ENCODE data around the gene AASDH. TPM values are rescaled to one million over a fixed set of nuclear protein-coding genes. Genes with fewer than 3 reads are reported as not detected.
A peak's percentile ranks its signal among the peaks of the same experiment; 100 is the strongest.

AASDH gene
- total RNA-seq, 6 experiments from 2014 or later, result 6.7 to 10.1 (median 8.4) TPM

DNA sequence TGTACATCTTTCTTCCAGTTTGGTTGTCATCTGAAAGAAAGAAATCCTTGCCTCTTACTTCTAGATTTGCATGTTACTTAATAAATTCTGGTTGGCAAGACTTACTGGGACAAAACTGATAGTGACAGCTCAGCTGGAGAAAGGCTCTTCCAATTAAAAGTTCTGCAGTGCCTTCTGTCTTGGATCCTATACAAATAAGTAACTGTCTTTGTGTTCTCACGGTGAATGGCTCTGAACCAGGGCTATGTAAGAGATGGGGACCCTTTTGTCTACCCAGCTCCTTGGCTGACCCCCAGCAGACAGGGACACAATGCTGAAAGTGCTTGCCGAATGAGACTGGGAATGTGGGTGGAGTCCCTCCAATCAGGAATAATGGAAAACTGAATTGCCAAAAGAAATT lies 89.5 kb downstream of the AASDH start:
- DNase-seq, result no peak
- Mint-ChIP-seq H3K27ac (no peak overlapping the region), H3K4me3 (no peak overlapping the region), H3K36me3 (ENCODE audit: low read depth) (no peaks in the 10 kb centered on the region), H3K27me3 (ENCODE audit: insufficient read depth) (peaks cover 10% of the 10 kb centered on the region), H3K4me1 (ENCODE audit: low read depth) (peaks cover 16% of the 10 kb centered on the region), H3K9me3 (no peaks in the 10 kb centered on the region)
- TF ChIP-seq, protein P1, sequence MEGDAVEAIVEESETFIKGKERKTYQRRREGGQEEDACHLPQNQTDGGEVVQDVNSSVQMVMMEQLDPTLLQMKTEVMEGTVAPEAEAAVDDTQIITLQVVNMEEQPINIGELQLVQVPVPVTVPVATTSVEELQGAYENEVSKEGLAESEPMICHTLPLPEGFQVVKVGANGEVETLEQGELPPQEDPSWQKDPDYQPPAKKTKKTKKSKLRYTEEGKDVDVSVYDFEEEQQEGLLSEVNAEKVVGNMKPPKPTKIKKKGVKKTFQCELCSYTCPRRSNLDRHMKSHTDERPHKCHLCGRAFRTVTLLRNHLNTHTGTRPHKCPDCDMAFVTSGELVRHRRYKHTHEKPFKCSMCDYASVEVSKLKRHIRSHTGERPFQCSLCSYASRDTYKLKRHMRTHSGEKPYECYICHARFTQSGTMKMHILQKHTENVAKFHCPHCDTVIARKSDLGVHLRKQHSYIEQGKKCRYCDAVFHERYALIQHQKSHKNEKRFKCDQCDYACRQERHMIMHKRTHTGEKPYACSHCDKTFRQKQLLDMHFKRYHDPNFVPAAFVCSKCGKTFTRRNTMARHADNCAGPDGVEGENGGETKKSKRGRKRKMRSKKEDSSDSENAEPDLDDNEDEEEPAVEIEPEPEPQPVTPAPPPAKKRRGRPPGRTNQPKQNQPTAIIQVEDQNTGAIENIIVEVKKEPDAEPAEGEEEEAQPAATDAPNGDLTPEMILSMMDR (IDR thresholded peaks at IDR 0.05), result no peak

DNA sequence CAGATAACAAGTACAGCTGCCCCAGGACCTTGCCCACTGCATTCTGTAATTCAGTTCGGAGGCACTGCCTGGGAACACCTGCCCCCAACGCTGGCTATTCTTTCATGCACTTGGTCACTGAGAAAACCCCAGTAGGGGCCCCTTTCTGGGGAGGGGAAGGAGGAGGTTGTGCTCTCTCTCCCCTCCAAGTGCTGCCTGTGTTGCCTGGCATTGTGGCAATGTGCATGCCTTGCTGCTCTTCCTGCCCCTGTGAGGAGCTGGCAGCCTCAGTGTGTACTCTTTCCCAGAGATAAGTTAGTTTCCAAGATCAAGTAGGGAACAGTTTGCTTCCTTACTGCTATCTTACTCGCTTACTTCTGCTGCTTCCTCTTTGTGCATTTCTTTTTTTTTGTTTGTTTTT lies 90.8 kb downstream of the AASDH start:
- Mint-ChIP-seq H3K9me3 (no peaks in the 10 kb centered on the region), H3K27ac (no peak overlapping the region), H3K27me3 (ENCODE audit: insufficient read depth) (peaks cover 10% of the 10 kb centered on the region), H3K36me3 (ENCODE audit: low read depth) (no peaks in the 10 kb centered on the region), H3K4me1 (ENCODE audit: low read depth) (peaks cover 10% of the 10 kb centered on the region), H3K4me3 (no peak overlapping the region)
- no peak for DNase-seq
- TF ChIP-seq, protein P1 (IDR thresholded peaks at IDR 0.05), result no peak

DNA sequence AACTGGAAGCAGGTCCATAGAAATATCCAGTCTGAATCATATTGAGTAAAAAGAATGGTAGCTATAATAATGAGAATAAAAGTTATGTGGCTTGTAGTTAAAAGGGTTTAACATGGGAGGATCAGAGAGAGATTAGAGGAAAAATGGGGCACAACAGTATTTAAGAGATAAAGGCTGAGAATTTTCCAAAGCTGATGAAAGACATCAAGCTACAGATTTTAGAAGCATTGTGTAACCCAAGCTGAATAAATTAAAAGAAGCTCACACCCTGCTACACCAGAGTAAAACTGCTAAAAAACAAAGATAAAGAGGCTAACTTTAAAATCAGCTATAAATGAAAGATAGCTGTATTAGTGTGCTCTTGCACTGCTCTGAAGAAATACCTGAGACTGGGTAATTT lies 94.2 kb downstream of the AASDH start:
- no peak overlapping the region for H3K27ac Mint-ChIP-seq
- H3K4me1 Mint-ChIP-seq (ENCODE audit: low read depth), result peaks cover 7% of the 10 kb centered on the region; the same call in 1 of the 2 replicates
- peaks cover 12% of the 10 kb centered on the region for H3K27me3 Mint-ChIP-seq (ENCODE audit: insufficient read depth)
- DNase-seq, result no peak
- H3K9me3 Mint-ChIP-seq, result no peaks in the 10 kb centered on the region
- H3K36me3 Mint-ChIP-seq (ENCODE audit: low read depth), result no peaks in the 10 kb centered on the region
- H3K4me3 Mint-ChIP-seq, result no peak overlapping the region
- TF ChIP-seq, protein P1 (IDR thresholded peaks at IDR 0.05), result no peak

DNA sequence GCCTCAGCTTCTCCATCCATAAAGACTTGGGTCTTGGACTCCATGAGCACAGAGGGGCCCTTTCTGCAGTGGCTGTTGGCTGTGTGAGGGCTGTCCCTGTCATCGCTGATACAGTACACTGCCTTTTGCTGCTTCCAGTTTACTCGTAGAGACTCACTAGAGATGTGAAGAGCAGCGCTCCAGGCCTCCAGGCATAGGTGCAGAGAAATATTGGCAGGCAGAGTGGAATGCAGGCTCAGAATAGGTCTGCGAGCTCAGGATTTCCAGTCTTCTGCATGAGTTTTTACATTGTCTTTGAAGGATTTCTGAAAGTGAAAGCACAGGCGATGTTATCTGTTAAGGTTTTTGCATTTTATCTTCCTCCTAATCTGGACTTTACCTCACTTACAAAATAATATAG lies 97.4 kb downstream of the AASDH start:
- Mint-ChIP-seq H3K27ac (no peak overlapping the region), H3K36me3 (ENCODE audit: low read depth) (no peaks in the 10 kb centered on the region), H3K4me3 (peak overlapping the region; percentile 69), H3K4me1 (ENCODE audit: low read depth) (peaks cover 7% of the 10 kb centered on the region; the same call in 1 of the 2 replicates), H3K9me3 (peaks cover 1% of the 10 kb centered on the region; the same call in 1 of the 2 replicates), H3K27me3 (ENCODE audit: insufficient read depth) (peaks cover 9% of the 10 kb centered on the region)
- TF ChIP-seq, protein P1 (IDR thresholded peaks at IDR 0.05), result no peak
- no peak for DNase-seq

DNA sequence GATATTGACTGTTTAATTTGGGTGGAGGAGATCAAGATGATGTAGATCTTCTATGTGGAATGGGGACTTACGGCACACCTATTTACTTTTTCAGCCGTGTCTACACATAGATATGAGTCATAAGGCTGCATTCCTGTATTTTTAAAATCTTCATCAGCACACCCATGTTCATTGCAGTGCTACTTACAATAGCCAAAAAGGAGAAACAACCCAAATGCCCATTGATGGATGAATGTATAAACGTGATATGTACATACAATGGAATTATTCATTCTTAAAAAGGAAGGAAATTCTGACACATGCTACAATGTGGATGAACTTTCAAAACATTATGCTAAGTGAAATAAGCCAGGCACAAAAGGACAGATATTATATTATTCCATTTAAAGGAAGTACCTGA lies 98.6 kb downstream of the AASDH start:
- Mint-ChIP-seq H3K4me3 (no peak overlapping the region), H3K4me1 (ENCODE audit: low read depth) (peaks cover 7% of the 10 kb centered on the region; the same call in 1 of the 2 replicates), H3K27ac (no peak overlapping the region)

More for the DNA sequence above, 98.6 kb downstream of the AASDH start:
- no peak for DNase-seq
- H3K27me3 Mint-ChIP-seq (ENCODE audit: insufficient read depth), result peaks cover 7% of the 10 kb centered on the region
- H3K9me3 Mint-ChIP-seq, result peaks cover 6% of the 10 kb centered on the region; the same call in 1 of the 2 replicates
- no peaks in the 10 kb centered on the region for H3K36me3 Mint-ChIP-seq (ENCODE audit: low read depth)
- TF ChIP-seq, protein P1 (IDR thresholded peaks at IDR 0.05), result no peak

Other genes starting within 250 kb of the AASDH start
- gene PPAT, start 48.1 kb upstream of the AASDH start, total RNA-seq (2021; fragmentation: NEBNext Ultra II Directional; extraction: Animal tissue kit (Norgen Biotek cat#: 25700)), result 10 to 100 TPM; 19.3 to 26.3 (median 22.3) TPM
- gene PAICS, start 48.8 kb upstream of the AASDH start, total RNA-seq (2021; fragmentation: NEBNext Ultra II Directional; extraction: Animal tissue kit (Norgen Biotek cat#: 25700)), result 100 to 1,000 TPM; 136 to 177 (median 168) TPM
- 100 to 1,000 TPM; 152 to 180 (median 166) TPM for gene SRP72, start 80.1 kb upstream of the AASDH start, total RNA-seq (2021; fragmentation: NEBNext Ultra II Directional; extraction: Animal tissue kit (Norgen Biotek cat#: 25700))
- gene ARL9, start 118.3 kb upstream of the AASDH start, total RNA-seq (2021; fragmentation: NEBNext Ultra II Directional; extraction: Animal tissue kit (Norgen Biotek cat#: 25700)), result under 1 TPM in 4 of 6 experiments, not detected in 2; 0.07 to 0.18 (median 0.12) TPM

All from HFFc6 (cell line).